Neural crest cell (in vitro differentiated cells): ENCODE measurements around the gene OXSR1. TPM values are rescaled to one million over a fixed set of nuclear protein-coding genes. Genes with fewer than 3 reads are reported as not detected.

Experiments used
- DNase-seq: peaks from one replicate; pipeline ENCODE4 v3.0.0; 2021; ENCODE audit warnings: low read depth, mixed read lengths, low spot score
- H3K27ac Mint-ChIP-seq: one replicate; pipeline ENCODE4 v1.8.0; 2021; ENCODE audit warnings: mild to moderate bottlenecking, mixed read lengths; ENCODE audit not compliant: unreplicated experiment
- H3K27me3 Mint-ChIP-seq: 2 replicates; pipeline ENCODE4 v1.8.0; 2021; ENCODE audit warnings: low read depth, mild to moderate bottlenecking, mixed read lengths
- H3K36me3 Mint-ChIP-seq: 2 replicates; pipeline ENCODE4 v1.8.0; 2021; ENCODE audit warnings: low read depth, mild to moderate bottlenecking, mixed read lengths
- H3K4me1 Mint-ChIP-seq: 2 replicates; pipeline ENCODE4 v1.8.0; 2021; ENCODE audit warnings: mixed read lengths
- H3K4me3 Mint-ChIP-seq: one replicate; pipeline ENCODE4 v1.8.0; 2021; ENCODE audit warnings: mild to moderate bottlenecking, mixed read lengths
- H3K9me3 Mint-ChIP-seq: 2 replicates; pipeline ENCODE4 v1.8.0; 2021; ENCODE audit warnings: mixed read lengths
- CTCF ChIP-seq: fragments of 200-600 bp; sonication (generic); conservative IDR thresholded peaks from 2 replicates; pipeline ENCODE4 v1.5.0; 2021; ENCODE audit warnings: antibody characterized with exemption, mild to moderate bottlenecking
- long read RNA-seq: library from polyadenylated mRNA; unstranded; transcript quantifications from one replicate; pipeline ENCODE4 v2.0.0, GENCODE V29; 2020
- total RNA-seq: library from RNA; stranded (reverse); gene quantifications from 2 replicates; pipeline ENCODE4 v1.2.1, GENCODE V29; 2021

OXSR1 gene
- total RNA-seq: 48.4 and 50.0 TPM in 2 replicates
- long read RNA-seq, full-length matches to known transcripts: 2 of 23 reads
- long read RNA-seq, partial matches to known transcripts: 18 of 23 reads
- long read RNA-seq, other reads (novel, unspliced or antisense): 3 of 23 reads

GRCh38 chr3:38164952-38165721 lies at the start of gene OXSR1:
Gene OXSR1, plus strand, starts transcription at chr3:38165537. Its CDS starts 340 bp downstream, at chr3:38165877.
- Mint-ChIP-seq H3K4me1 (peaks cover 38% of the 10 kb centered on the region), H3K27me3 (no peaks in the 10 kb centered on the region), H3K36me3 (no peaks in the 10 kb centered on the region), H3K4me3 (peak within 1 kb of the TSS; percentile 100), H3K9me3 (no peaks in the 10 kb centered on the region), H3K27ac (peak within 1 kb of the TSS; percentile 100)
- TF ChIP-seq CTCF: no peak
- peak; percentile 88 for DNase-seq

DNA sequence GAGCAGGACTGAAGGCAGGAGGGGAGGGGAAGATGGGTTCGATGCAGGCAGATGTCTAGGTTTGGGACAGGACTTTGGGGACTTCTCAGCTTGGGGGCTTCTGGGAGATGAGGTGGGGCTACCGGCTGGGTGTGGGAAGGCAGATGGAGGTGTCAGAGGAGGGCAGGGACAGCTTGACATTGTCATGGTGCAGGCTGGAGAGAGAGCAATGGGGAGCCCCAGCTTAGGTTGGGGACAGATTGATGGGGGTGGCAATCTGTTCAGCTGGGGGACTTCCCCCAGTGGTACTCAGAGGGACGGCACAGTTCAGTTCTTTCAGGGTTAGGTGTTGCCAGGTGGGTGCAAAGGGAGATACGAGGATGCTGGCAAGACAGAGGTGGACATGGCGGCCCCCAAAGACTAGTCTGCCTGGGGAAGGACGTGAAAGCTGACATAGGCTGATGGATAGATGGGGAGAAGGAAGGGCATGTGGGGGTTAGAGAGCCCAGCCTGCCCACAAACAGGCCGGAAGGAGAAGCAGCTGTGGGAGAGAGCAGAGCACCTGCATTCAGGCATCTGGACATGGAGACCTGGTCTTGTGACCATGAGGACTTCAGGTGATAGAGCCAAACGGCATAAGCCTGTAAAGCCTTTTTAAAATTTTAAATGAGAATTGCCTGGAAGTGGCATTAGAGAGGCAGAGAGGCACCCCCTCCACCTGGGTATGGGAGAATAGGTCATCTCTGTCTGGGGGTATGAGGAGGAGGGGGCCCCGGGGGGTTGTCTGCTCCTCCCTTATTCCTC lies 49.5 kb upstream of the OXSR1 start:
- H3K27ac Mint-ChIP-seq: no peak overlapping the region
- H3K9me3 Mint-ChIP-seq: no peaks in the 10 kb centered on the region
- H3K27me3 Mint-ChIP-seq: no peaks in the 10 kb centered on the region
- no peaks in the 10 kb centered on the region for H3K36me3 Mint-ChIP-seq
- DNase-seq: no peak
- no peaks in the 10 kb centered on the region for H3K4me1 Mint-ChIP-seq
- no peak overlapping the region for H3K4me3 Mint-ChIP-seq
- TF ChIP-seq CTCF: no peak

DNA sequence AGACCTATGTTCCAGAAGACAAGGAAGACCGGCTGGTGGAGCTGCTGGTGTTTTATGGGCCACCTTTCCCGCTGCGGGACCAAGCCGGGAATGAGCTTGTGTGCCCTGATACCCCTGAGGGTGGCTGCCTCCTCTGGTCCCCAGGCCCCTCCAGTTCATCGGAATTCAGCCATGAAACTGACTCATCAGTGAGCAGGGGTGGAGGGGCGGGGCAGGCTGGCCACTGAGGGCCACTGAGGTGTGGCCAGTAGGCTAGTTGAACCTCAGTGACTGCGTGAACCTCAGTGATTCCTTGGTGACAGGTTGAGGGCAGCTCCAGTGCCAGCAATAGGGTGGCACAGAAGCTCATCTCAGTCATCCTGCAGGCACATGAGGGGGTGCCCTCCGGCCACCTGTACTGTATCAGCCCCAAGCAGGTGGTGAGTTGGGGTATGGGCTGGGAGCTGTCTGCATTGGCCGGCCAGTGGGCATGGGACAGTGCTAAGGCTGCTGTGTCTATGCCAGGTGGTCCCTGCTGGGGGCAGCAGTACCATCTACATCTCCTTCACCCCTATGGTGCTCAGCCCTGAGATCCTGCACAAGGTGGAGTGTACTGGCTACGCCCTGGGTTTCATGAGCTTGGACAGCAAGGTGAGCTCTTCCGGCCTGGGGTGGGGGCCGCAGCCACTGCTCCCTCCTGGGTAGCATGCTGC lies 48.7 kb upstream of the OXSR1 start:
- H3K27ac Mint-ChIP-seq: no peak overlapping the region
- no peak for TF ChIP-seq CTCF
- no peaks in the 10 kb centered on the region for H3K36me3 Mint-ChIP-seq
- H3K4me1 Mint-ChIP-seq: no peaks in the 10 kb centered on the region
- no peak for DNase-seq
- H3K9me3 Mint-ChIP-seq: no peaks in the 10 kb centered on the region
- H3K27me3 Mint-ChIP-seq: no peaks in the 10 kb centered on the region
- no peak overlapping the region for H3K4me3 Mint-ChIP-seq

DNA sequence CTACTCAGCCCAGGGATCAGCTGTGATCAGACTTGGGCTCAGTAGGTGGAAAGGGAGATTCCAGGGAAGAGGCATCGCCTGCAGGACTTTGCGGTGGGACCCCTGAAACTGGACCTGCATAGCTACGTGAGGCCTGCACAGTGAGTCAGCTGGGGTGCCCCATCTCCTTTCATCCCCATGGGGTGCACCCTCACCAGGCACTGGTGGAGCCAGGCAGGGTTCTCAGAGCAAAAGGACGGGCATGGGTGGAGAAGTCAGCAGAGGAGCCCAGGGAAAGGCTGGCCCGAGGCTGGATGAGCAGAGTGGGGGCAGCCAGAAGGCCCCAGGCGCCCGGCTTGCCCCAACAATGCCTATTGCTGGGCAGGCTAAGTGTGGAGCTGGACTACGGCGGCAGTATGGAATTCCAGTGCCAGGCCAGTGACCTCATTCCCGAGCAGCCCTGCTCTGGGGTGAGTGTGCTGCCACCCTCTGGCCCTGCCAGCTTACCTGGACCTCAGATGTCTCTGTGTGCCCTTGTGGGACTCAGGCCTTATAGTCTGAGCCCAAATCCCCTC lies 48.1 kb upstream of the OXSR1 start:
- Mint-ChIP-seq H3K27me3 (no peaks in the 10 kb centered on the region), H3K9me3 (no peaks in the 10 kb centered on the region), H3K27ac (no peak overlapping the region), H3K36me3 (no peaks in the 10 kb centered on the region), H3K4me1 (no peaks in the 10 kb centered on the region), H3K4me3 (no peak overlapping the region)
- no peak for DNase-seq
- TF ChIP-seq CTCF: no peak

DNA sequence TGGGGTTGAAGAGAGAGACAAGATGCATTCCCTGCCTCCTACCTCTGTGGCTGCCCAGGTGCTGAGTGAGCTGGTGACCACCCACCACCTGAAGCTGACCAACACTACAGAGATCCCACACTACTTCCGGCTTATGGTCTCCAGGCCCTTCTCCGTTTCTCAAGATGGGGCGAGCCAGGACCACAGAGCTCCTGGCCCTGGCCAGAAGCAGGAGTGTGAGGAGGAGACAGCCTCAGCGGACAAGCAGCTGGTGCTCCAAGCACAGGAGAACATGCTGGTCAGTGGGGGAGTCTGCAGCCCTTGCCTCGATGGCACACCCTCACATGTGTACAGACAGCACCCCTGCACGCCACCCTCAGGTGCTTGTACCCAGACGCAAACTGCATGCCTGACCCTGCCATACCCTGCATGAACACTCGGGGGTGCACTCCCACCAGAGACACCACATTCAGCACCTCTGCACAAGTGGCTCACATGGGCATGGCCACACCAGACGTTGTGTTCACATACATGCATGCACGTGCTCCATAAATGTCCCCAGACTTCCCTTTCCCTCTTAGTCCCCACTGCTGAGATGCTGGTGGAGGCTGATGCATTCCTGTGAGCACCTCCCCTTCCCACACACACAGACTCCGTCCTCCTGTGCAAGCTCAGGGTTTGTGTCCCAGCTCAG lies 47.5 kb upstream of the OXSR1 start:
- no peaks in the 10 kb centered on the region for H3K27me3 Mint-ChIP-seq
- no peak overlapping the region for H3K27ac Mint-ChIP-seq
- peak; percentile 70 for TF ChIP-seq CTCF
- H3K36me3 Mint-ChIP-seq: peaks cover 3% of the 10 kb centered on the region
- DNase-seq: peak; percentile 39
- H3K4me1 Mint-ChIP-seq: no peaks in the 10 kb centered on the region
- no peaks in the 10 kb centered on the region for H3K9me3 Mint-ChIP-seq
- H3K4me3 Mint-ChIP-seq: no peak overlapping the region
